Coronary artery (tissue), 2 donors: ENCODE measurements around the gene CTSL.

Experiments used
- DNase-seq: peaks from one replicate; pipeline ENCODE4 v3.0.0-alpha.2; 2017; ENCODE audit warnings: low spot score
- H3K27ac ChIP-seq, 2 donors: fragments of 200-600 bp; sonication (generic); one replicate each; pipeline ENCODE4 v1.5.1; 2016 to 2019
- H3K4me3 ChIP-seq: fragments of 200-600 bp; sonication (generic); 2 replicates; pipeline ENCODE4 v1.5.1; 2016; ENCODE audit warnings: mild to moderate bottlenecking, moderate library complexity
- CTCF ChIP-seq: fragments of 200-600 bp; sonication (generic); IDR thresholded peaks from one replicate; pipeline ENCODE4 v1.5.1; 2019; ENCODE audit warnings: antibody characterized with exemption

Gene CTSL

GRCh38 chr9:87701931-87702421 lies 23.9 kb upstream of the CTSL start:
- no peak overlapping the region for H3K27ac ChIP-seq
- no peak for DNase-seq
- no peak overlapping the region for H3K4me3 ChIP-seq
- no peak for TF ChIP-seq CTCF

DNA sequence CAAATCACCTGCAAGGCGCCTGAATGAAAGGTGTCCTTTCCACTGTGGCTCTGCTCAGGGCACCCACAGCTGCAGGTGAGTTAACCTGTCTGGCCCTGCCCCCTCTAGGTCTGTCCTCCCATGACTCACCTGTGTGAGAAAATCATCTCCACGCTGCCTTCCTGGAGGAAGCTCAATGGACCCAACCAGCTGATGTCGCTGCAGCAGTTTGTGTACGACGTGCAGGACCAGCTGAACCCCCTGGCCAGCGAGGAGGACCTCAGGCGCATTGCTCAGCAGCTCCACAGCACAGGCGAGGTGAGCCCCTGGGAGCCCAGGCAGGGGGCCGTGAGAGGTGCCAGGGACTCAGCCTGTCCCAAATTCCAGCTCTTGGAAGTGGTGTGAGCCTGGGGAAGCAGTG lies 23.0 kb upstream of the CTSL start:
- Histone ChIP-seq H3K27ac (no peak overlapping the region), H3K4me3 (no peak overlapping the region)
- no peak for DNase-seq
- TF ChIP-seq CTCF, result no peak

DNA sequence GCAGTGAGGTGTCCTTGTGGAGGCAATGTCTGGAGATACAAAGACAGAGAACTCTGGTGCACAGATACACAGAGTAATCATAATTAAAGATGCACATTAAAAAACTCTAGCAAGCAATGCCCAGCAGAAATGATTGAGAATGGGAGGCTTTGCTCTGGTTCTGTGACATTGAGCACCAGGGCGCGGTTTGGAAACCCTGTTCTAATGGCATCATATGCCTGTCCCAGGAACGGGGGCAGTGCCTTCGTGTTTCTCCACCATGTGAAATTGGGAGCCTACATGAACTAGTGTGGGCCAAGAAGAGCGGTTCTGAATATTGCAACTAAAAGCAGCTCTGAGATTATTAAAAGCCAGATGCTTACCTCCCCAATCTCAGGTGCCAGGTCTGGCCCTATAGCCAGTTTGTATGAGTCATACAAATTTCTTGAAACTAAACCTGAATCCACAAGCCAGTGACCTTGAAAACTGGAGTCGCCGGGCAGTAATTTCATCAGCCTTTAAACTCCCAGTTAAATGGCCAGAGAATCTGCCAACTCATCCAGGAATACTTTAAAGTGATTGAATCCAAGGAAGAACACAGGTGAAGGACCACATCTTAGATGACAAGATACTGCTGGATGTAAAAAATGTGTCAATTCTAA lies 22.2 kb upstream of the CTSL start:
- Histone ChIP-seq H3K4me3 (no peak overlapping the region), H3K27ac (no peak overlapping the region)
- DNase-seq, result no peak
- no peak for TF ChIP-seq CTCF

DNA sequence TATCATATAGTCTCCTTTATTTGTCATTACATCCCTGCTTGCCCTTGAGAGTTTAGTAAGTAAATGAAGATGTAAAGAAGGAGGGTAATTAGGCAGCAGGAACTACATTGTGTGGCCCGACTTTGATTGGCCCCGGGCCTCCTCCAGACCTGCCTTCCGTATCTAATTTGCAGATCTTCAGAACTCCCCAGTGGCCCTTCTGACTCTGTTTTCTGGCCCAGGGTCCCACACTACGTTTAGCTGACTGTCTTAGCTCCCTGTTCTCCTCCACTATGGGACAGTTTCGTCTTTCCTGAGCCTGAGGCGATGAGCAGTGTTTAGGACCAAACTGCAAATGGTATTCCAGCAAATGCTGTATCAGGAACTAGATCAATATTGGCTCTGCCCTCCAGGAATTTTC lies 21.6 kb upstream of the CTSL start:
- H3K4me3 ChIP-seq, result no peak overlapping the region
- H3K27ac ChIP-seq, result no peak overlapping the region
- no peak for TF ChIP-seq CTCF
- DNase-seq, result no peak

GRCh38 chr9:87706066-87706739 lies 19.7 kb upstream of the CTSL start:
- no peak for TF ChIP-seq CTCF
- H3K27ac ChIP-seq, result no peak overlapping the region
- H3K4me3 ChIP-seq, result no peak overlapping the region
- no peak for DNase-seq

DNA sequence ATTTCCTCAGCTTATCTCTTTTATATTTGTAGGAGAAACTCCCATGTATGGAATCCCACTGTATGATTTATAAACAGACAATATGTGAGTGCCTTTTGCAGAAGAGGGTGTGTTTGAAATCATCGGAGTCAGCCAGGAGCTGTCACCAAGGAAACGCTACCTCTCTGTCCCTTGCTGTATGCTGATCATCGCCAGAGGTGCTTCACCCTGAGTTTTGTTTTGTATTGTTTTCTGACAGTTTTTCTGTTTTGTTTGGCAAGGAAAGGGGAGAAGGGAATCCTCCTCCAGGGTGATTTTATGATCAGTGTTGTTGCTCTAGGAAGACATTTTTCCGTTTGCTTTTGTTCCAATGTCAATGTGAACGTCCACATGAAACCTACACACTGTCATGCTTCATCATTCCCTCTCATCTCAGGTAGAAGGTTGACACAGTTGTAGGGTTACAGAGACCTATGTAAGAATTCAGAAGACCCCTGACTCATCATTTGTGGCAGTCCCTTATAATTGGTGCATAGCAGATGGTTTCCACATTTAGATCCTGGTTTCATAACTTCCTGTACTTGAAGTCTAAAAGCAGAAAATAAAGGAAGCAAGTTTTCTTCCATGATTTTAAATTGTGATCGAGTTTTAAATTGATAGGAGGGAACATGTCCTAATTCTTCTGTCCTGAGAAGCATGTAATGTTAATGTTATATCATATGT lies 18.0 kb upstream of the CTSL start:
- Histone ChIP-seq H3K4me3 (no peak overlapping the region), H3K27ac (no peak overlapping the region)
- DNase-seq, result no peak
- no peak for TF ChIP-seq CTCF
